Astrocyte (in vitro differentiated cells and primary cell): Measurements from ENCODE around the gene NPIPB12. TPM values are rescaled to one million over a fixed set of nuclear protein-coding genes. Genes with fewer than 3 reads are reported as not detected.
A peak's percentile ranks its signal among the peaks of the same experiment; 100 is the strongest.
"Not testable (repeated sequence)": the region's sequence is repeated elsewhere in the genome, so short reads cannot be mapped to it uniquely, and the experiment has no call there.

Source experiments
- DNase-seq: peaks from one replicate; pipeline ENCODE4 v3.0.0-alpha.2; 2010; ENCODE audit warnings: low read depth
- FAIRE-seq: peaks from 2 replicates; lab custom pipeline; 2011; peaks lifted over from hg19 to GRCh38; lab: Jason Lieb, UNC
- H2AFZ ChIP-seq: 2 replicates; pipeline ENCODE4 v1.6.0; 2012; ENCODE audit warnings: low read depth, low read length, inconsistent platforms
- H3K27ac ChIP-seq: 2 replicates; pipeline ENCODE4 v1.5.1; 2011; ENCODE audit warnings: low read depth, low read length, inconsistent platforms
- H3K27me3 ChIP-seq: 2 replicates; pipeline ENCODE4 v1.6.0; 2011; ENCODE audit warnings: low read length, inconsistent platforms; ENCODE audit not compliant: insufficient read depth
- H3K36me3 ChIP-seq: 2 replicates; pipeline ENCODE4 v1.5.1; 2011; ENCODE audit warnings: low read length, inconsistent platforms; ENCODE audit not compliant: insufficient read depth
- H3K4me1 ChIP-seq: 2 replicates; pipeline ENCODE4 v1.5.1; 2011; ENCODE audit warnings: low read length, inconsistent platforms; ENCODE audit not compliant: insufficient read depth
- H3K4me2 ChIP-seq: 2 replicates; pipeline ENCODE4 v1.6.0; 2012; ENCODE audit warnings: low read length, inconsistent platforms
- H3K4me3 ChIP-seq: 2 replicates; pipeline ENCODE4 v1.5.1; 2011; ENCODE audit warnings: low read depth, mild to moderate bottlenecking, low read length, inconsistent platforms; ENCODE audit not compliant: insufficient read depth
- H3K79me2 ChIP-seq: 2 replicates; pipeline ENCODE4 v1.6.0; 2012; ENCODE audit warnings: mild to moderate bottlenecking, low read length, inconsistent platforms; ENCODE audit not compliant: insufficient read depth
- H3K9ac ChIP-seq: 2 replicates; pipeline ENCODE4 v1.6.0; 2012; ENCODE audit warnings: mild to moderate bottlenecking, low read length, inconsistent platforms
- H3K9me3 ChIP-seq: 2 replicates; pipeline ENCODE4 v1.5.1; 2012; ENCODE audit warnings: low read depth, mild to moderate bottlenecking, low read length, inconsistent platforms; ENCODE audit not compliant: insufficient read depth
- H4K20me1 ChIP-seq: 2 replicates; pipeline ENCODE4 v1.6.0; 2012; ENCODE audit warnings: low read length, inconsistent platforms; ENCODE audit not compliant: insufficient read depth
- H3K27ac Mint-ChIP-seq: one replicate; pipeline ENCODE4 v1.8.0; 2021; ENCODE audit warnings: mild to moderate bottlenecking, mixed read lengths; ENCODE audit not compliant: unreplicated experiment
- H3K27me3 Mint-ChIP-seq: one replicate; pipeline ENCODE4 v1.8.0; 2021; ENCODE audit warnings: low read depth, mixed read lengths; ENCODE audit not compliant: unreplicated experiment
- H3K36me3 Mint-ChIP-seq: one replicate; pipeline ENCODE4 v1.8.0; 2021; ENCODE audit warnings: low read depth, mixed read lengths; ENCODE audit not compliant: unreplicated experiment
- H3K4me1 Mint-ChIP-seq: one replicate; pipeline ENCODE4 v1.8.0; 2021; ENCODE audit warnings: low read depth, mixed read lengths; ENCODE audit not compliant: unreplicated experiment
- H3K4me3 Mint-ChIP-seq: one replicate; pipeline ENCODE4 v1.8.0; 2021; ENCODE audit warnings: mild to moderate bottlenecking, moderate library complexity, mixed read lengths; ENCODE audit not compliant: unreplicated experiment
- H3K9me3 Mint-ChIP-seq: one replicate; pipeline ENCODE4 v1.8.0; 2021; ENCODE audit warnings: mild to moderate bottlenecking, mixed read lengths; ENCODE audit not compliant: unreplicated experiment
- total RNA-seq: library from RNA; stranded (reverse); gene quantifications from 2 replicates; pipeline ENCODE4 v1.2.1, GENCODE V29; 2021

The NPIPB12 gene
- total RNA-seq, 1 donor from 2014 or later, result 61.9 TPM

DNA sequence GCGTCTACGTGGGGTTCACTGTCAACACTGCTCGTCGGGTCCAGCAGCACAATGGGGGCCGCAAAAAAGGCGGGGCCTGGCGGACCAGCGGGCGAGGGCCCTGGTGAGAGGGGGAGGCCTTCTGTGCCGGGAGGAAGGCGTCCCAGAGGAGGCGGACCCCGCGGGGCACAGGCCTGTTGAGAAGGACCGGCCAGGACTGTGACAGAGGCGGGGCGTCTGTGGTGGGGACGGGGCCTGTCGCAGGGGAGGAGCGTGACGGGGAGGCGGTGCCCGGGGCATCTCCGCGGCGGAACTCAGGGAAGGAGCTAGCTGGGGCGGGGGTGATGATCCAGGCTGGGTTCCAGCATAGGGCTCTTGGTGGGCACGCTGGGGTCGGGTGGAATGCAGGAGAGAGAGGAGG is 51.4 kb downstream of the NPIPB12 start:
- H3K9me3 Mint-ChIP-seq, H3K27me3 ChIP-seq, H3K36me3 Mint-ChIP-seq, H3K27me3 Mint-ChIP-seq, H3K27ac Mint-ChIP-seq, H3K27ac ChIP-seq, FAIRE-seq, H3K4me3 ChIP-seq, H3K9ac ChIP-seq, H3K4me3 Mint-ChIP-seq, DNase-seq, H3K9me3 ChIP-seq, H3K36me3 ChIP-seq, H3K4me2 ChIP-seq, H2AFZ ChIP-seq, H3K4me1 ChIP-seq, H4K20me1 ChIP-seq, H3K79me2 ChIP-seq, H3K4me1 Mint-ChIP-seq: not testable (repeated sequence)

DNA sequence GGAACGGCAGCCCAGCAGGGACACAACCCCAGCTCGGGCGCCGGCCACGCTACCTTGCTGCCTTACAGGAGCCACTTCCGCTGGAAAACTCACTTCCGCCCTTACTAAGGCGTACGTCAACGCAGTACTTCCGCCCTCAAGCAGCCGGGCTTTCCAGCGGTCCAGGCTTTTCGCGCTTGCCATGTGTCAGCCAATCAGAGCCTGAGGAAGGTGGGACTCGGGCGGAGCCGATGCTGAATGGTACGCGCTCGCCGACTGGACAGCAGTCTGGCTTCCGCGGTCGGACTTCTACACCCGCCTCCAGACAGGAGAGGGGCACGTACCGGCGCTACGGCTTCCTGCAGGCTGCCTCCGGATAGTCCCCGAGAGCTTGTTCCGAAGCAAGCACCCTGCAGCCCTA is 51.9 kb downstream of the NPIPB12 start, which contains the start of the genes BOLA2 and SLX1B:
BOLA2 (minus strand) TSS at position 83 of the 400 bp plus-strand sequence. CDS start 98 bp downstream, outside the sequence.
SLX1B (plus strand) TSS at position 265 of the 400 bp plus-strand sequence.
- not testable (repeated sequence) for H3K79me2 ChIP-seq, H3K27ac Mint-ChIP-seq, H2AFZ ChIP-seq, H3K4me2 ChIP-seq, H3K9me3 ChIP-seq, H3K27ac ChIP-seq, H3K27me3 Mint-ChIP-seq, H3K9me3 Mint-ChIP-seq, H3K4me1 Mint-ChIP-seq, H3K27me3 ChIP-seq, H3K9ac ChIP-seq, H3K4me3 ChIP-seq, H3K36me3 ChIP-seq, H4K20me1 ChIP-seq, DNase-seq, H3K36me3 Mint-ChIP-seq, H3K4me3 Mint-ChIP-seq, H3K4me1 ChIP-seq
- FAIRE-seq, result peak; percentile 92

DNA sequence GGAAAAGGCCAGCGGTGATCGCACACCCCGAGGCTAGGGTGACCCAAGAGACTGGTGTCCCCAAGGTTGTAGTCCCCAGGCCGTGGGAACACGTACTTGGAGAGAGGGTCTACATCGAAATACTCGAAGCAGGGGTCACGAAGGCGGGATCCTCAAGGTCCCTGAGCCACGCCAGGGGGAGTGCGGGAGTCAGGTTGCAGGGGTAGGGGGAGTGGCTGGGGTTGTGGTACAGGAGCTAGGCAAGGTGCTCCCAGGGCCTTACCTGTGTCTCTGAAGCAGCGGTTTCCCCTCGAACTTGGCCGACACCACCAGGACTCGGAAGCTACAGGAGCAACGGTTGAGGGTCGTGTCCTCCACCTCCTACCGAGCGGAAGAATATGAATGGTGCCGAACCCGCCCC is 52.5 kb downstream of the NPIPB12 start:
- not testable (repeated sequence) for FAIRE-seq, H3K9me3 ChIP-seq

More for the DNA sequence above, 52.5 kb downstream of the NPIPB12 start:
- H3K36me3 Mint-ChIP-seq, H3K4me3 Mint-ChIP-seq, H3K27ac Mint-ChIP-seq, H3K4me1 ChIP-seq, H3K79me2 ChIP-seq, H3K4me1 Mint-ChIP-seq, H3K4me2 ChIP-seq, H3K4me3 ChIP-seq, H3K9ac ChIP-seq, DNase-seq, H3K9me3 Mint-ChIP-seq, H2AFZ ChIP-seq, H3K27me3 ChIP-seq, H4K20me1 ChIP-seq, H3K27me3 Mint-ChIP-seq, H3K27ac ChIP-seq, H3K36me3 ChIP-seq: not testable (repeated sequence)

Other genes with a start within 250 kb of the NPIPB12 start
- 0.79 and 1.3 TPM in 2 replicates for gene NPIPB11, start 99.7 kb downstream of the NPIPB12 start, total RNA-seq
- 8.0 and 9.7 TPM in 2 replicates for gene BOLA2, start 52.1 kb downstream of the NPIPB12 start, total RNA-seq
- 27.4 and 30.7 TPM in 2 replicates for gene SLX1B, start 51.9 kb downstream of the NPIPB12 start, total RNA-seq
- gene SULT1A4, start 46.5 kb downstream of the NPIPB12 start, total RNA-seq, result 1.2 and 1.9 TPM in 2 replicates
- 0.07 TPM in 1 of 2 replicates, not detected in the other for gene SPN, start 156.8 kb upstream of the NPIPB12 start, total RNA-seq
- gene QPRT, start 172.8 kb upstream of the NPIPB12 start, total RNA-seq, result 85.9 and 98.1 TPM in 2 replicates
- gene C16orf54, start 239.6 kb upstream of the NPIPB12 start, total RNA-seq, result not detected in 2 replicates